Naive thymus-derived CD4-positive, alpha-beta T cell (primary cell): Measurements from ENCODE around the gene ABHD16A. TPM values are rescaled to one million over a fixed set of nuclear protein-coding genes. Genes with fewer than 3 reads are reported as not detected.
A peak's percentile ranks its signal among the peaks of the same experiment; 100 is the strongest.

Experiments
- ATAC-seq: fragments of 150-1000 bp; cut with Tn5 transposase; 2 replicates; pipeline ENCODE4 v1.10.0; 2021; ENCODE audit warnings: mild to moderate bottlenecking, moderate library complexity
- CTCF ChIA-PET: fragments of 350-600 bp; sonication (Branson Sonifier 250); formaldehyde crosslinking; loops from one replicate; lab custom pipeline; 2021; ENCODE audit warnings: antibody characterized with exemption; lab: Charles Lee
- POLR2A ChIA-PET: fragments of 350-600 bp; sonication (Branson Sonifier 250); formaldehyde crosslinking; loops from one replicate; lab custom pipeline; 2021; ENCODE audit warnings: antibody characterized with exemption, inconsistent platforms; lab: Charles Lee
- DNase-seq, 9 donors: peaks; one replicate each; pipeline versions ENCODE4 v3.0.0 to v3.0.0-alpha.2; 2020 to 2022; ENCODE audit warnings: mixed read lengths in 1 of 9
- H3K27ac ChIP-seq: one replicate; pipeline ENCODE4 v1.7.0; 2013; ENCODE audit warnings: mild to moderate bottlenecking, low read depth, low read length, moderate library complexity
- H3K27me3 ChIP-seq, 2 donors: one replicate each; pipeline ENCODE4 v1.7.0; 2013; ENCODE audit warnings: low read length in 2 of 2, mild to moderate bottlenecking in 2 of 2, moderate library complexity in 2 of 2; ENCODE audit not compliant: control insufficient read depth in 2 of 2, insufficient read depth in 2 of 2
- H3K36me3 ChIP-seq, 3 experiments: 1 replicate in 2 of 3; 2 replicates in 1 of 3; pipeline ENCODE4 v1.7.0; 2013; ENCODE audit warnings: low read length in 3 of 3, mild to moderate bottlenecking in 3 of 3, moderate library complexity in 1 of 3; ENCODE audit not compliant: insufficient read depth in 3 of 3, control insufficient read depth in 2 of 3
- H3K4me1 ChIP-seq, 2 donors: one replicate each; pipeline ENCODE4 v1.7.0; 2013; ENCODE audit warnings: low read length in 2 of 2, mild to moderate bottlenecking in 2 of 2, moderate library complexity in 1 of 2; ENCODE audit not compliant: control insufficient read depth in 2 of 2, insufficient read depth in 2 of 2
- H3K4me3 ChIP-seq: 2 replicates; pipeline ENCODE4 v1.7.0; 2013; ENCODE audit warnings: mild to moderate bottlenecking, low read length
- H3K9me3 ChIP-seq, 3 experiments: 1 replicate in 2 of 3; 2 replicates in 1 of 3; pipeline ENCODE4 v1.7.0; 2013; ENCODE audit warnings: low read length in 3 of 3; ENCODE audit not compliant: control insufficient read depth in 2 of 3
- H3K27ac Mint-ChIP-seq, 9 donors: one replicate each; pipeline ENCODE4 v1.8.0; 2020 to 2022; ENCODE audit warnings: mixed read lengths in 9 of 9, mild to moderate bottlenecking in 8 of 9, moderate library complexity in 5 of 9, inconsistent platforms in 2 of 9
- H3K27me3 Mint-ChIP-seq, 5 donors: one replicate each; pipeline ENCODE4 v1.8.0; 2021 to 2022; ENCODE audit warnings: mixed read lengths in 5 of 5, mild to moderate bottlenecking in 1 of 5
- H3K36me3 Mint-ChIP-seq, 5 donors: one replicate each; pipeline ENCODE4 v1.8.0; 2020 to 2022; ENCODE audit warnings: mixed read lengths in 5 of 5, mild to moderate bottlenecking in 3 of 5, inconsistent platforms in 1 of 5
- H3K4me1 Mint-ChIP-seq, 7 donors: one replicate each; pipeline ENCODE4 v1.8.0; 2020 to 2022; ENCODE audit warnings: mixed read lengths in 7 of 7, mild to moderate bottlenecking in 3 of 7, inconsistent platforms in 1 of 7
- H3K4me3 Mint-ChIP-seq, 10 donors: one replicate each; pipeline ENCODE4 v1.8.0; 2020 to 2022; ENCODE audit warnings: mild to moderate bottlenecking in 10 of 10, mixed read lengths in 10 of 10, moderate library complexity in 6 of 10, inconsistent platforms in 2 of 10
- H3K9me3 Mint-ChIP-seq, 11 donors: one replicate each; pipeline ENCODE4 v1.8.0; 2020 to 2022; ENCODE audit warnings: mixed read lengths in 11 of 11, mild to moderate bottlenecking in 4 of 11, inconsistent platforms in 1 of 11, moderate library complexity in 1 of 11
- intact Hi-C, 2 donors: fragments of 100-400 bp; cut with micrococcal nuclease; formaldehyde crosslinking; loops; one replicate each; pipeline ENCODE4 v1.15.1; 2023
- polyA plus RNA-seq, 2 donors: library from polyadenylated mRNA; unstranded; fragments of 300-500 nt; fragmentation: Illumina TruSeq; gene quantifications; one replicate each; pipeline ENCODE4 v1.2.3, GENCODE V29; 2021
- total RNA-seq, 6 experiments: library from RNA in 5 of 6; stranded (reverse) in 5 of 6; gene quantifications; 1 replicate in 5 of 6; 2 replicates in 1 of 6; pipeline ENCODE4 v1.2.3 and lab custom pipeline; 2021 to 2026

ABHD16A gene
- total and polyA plus RNA-seq, 7 experiments from 2014 or later: 31.1 to 71.7 (median 62.9) TPM

GRCh38 chr6:31697555-31697954 lies 5.6 kb downstream of the ABHD16A start:
- ATAC-seq: no peak
- Histone ChIP-seq H3K4me1 (peaks cover 21% of the 10 kb centered on the region in 2 donors), H3K27me3 (no peaks in the 10 kb centered on the region), H3K36me3 (peaks cover 10 to 59% (median 11%) of the 10 kb centered on the region in 3 experiments), H3K4me3 (no peak overlapping the region), H3K27ac (no peak overlapping the region), H3K9me3 (no peaks in the 10 kb centered on the region)
- ChIA-PET CTCF (interaction anchor here (1.0 kb wide), 1 partner anchor 146 kb away, joined by 3 read pairs; no protein-coding TSS in a partner anchor), POLR2A (no interaction called here)
- Mint-ChIP-seq H3K9me3 (no peaks in the 10 kb centered on the region), H3K27me3 (no peaks in the 10 kb centered on the region), H3K4me1 (peaks cover 26 to 42% (median 31%) of the 10 kb centered on the region in 7 donors), H3K27ac (peak overlapping the region; percentile 9 to 74 (median 41)), H3K36me3 (peaks cover 3 to 23% (median 11%) of the 10 kb centered on the region in 5 donors), H3K4me3 (peak overlapping the region in 3 of 10 donors; percentile 4 to 40 (median 8))
- no peak for DNase-seq
- intact Hi-C loops: no loop called here

- peaks cover 3 to 30% (median 12%) of the 10 kb centered on the region in 5 donors for H3K36me3 Mint-ChIP-seq
- H3K4me3 ChIP-seq: no peak overlapping the region
- ChIA-PET POLR2A (interaction anchor here (0.6 to 2.2 kb wide), 2 partner anchors 10 to 128 kb away, joined by 3 to 13 read pairs; partner anchors contain the start of gene ABHD16A), CTCF (no interaction called here)
- H3K9me3 ChIP-seq: no peaks in the 10 kb centered on the region
- peak overlapping the region in 1 of 9 donors; percentile 14 for H3K27ac Mint-ChIP-seq
- H3K27me3 ChIP-seq: no peaks in the 10 kb centered on the region
- no peak for DNase-seq
- intact Hi-C loops: no loop called here
- no peaks in the 10 kb centered on the region for H3K9me3 Mint-ChIP-seq
- no peaks in the 10 kb centered on the region for H3K4me1 ChIP-seq
- H3K4me3 Mint-ChIP-seq: no peak overlapping the region
- H3K36me3 ChIP-seq: peaks cover 10 to 79% (median 11%) of the 10 kb centered on the region in 3 experiments
- no peak overlapping the region for H3K27ac ChIP-seq
- no peaks in the 10 kb centered on the region for H3K27me3 Mint-ChIP-seq
- peaks cover 9 to 17% (median 12%) of the 10 kb centered on the region in 7 donors for H3K4me1 Mint-ChIP-seq
- ATAC-seq: no peak
Measured at GRCh38 chr6:31693535-31693934, 9.6 kb downstream of the ABHD16A start.

GRCh38 chr6:31692886-31693285 lies 10.2 kb downstream of the ABHD16A start:
- H3K27ac Mint-ChIP-seq: peak overlapping the region in 1 of 9 donors; percentile 48
- DNase-seq (no peak), ATAC-seq (no peak)
- H3K36me3 Mint-ChIP-seq: peaks cover 3 to 30% (median 10%) of the 10 kb centered on the region in 5 donors
- Histone ChIP-seq H3K27me3 (no peaks in the 10 kb centered on the region), H3K36me3 (peaks cover 11 to 86% (median 17%) of the 10 kb centered on the region in 3 experiments), H3K27ac (no peak overlapping the region), H3K9me3 (no peaks in the 10 kb centered on the region), H3K4me3 (no peak overlapping the region), H3K4me1 (no peaks in the 10 kb centered on the region)
- no peaks in the 10 kb centered on the region for H3K27me3 Mint-ChIP-seq
- no peaks in the 10 kb centered on the region for H3K9me3 Mint-ChIP-seq
- CTCF ChIA-PET: no interaction called here
- no peak overlapping the region for H3K4me3 Mint-ChIP-seq
- POLR2A ChIA-PET: interaction anchor here (1.4 to 2.2 kb wide), 2 partner anchors 10 to 40 kb away, joined by 3 to 13 read pairs; partner anchors contain the start of gene ABHD16A
- H3K4me1 Mint-ChIP-seq: peaks cover 5 to 13% (median 10%) of the 10 kb centered on the region in 7 donors
- intact Hi-C loops: no loop called here

- Mint-ChIP-seq H3K4me3 (no peak overlapping the region), H3K9me3 (no peaks in the 10 kb centered on the region), H3K27ac (peak overlapping the region in 1 of 9 donors; percentile 46), H3K4me1 (peaks cover 0 to 7% (median 5%) of the 10 kb centered on the region in 7 donors), H3K36me3 (peaks cover 3 to 32% (median 6%) of the 10 kb centered on the region in 5 donors), H3K27me3 (no peaks in the 10 kb centered on the region)
- ChIA-PET CTCF (no interaction called here), POLR2A (interaction anchor here (1.0 to 1.4 kb wide), 2 partner anchors 10 to 39 kb away, joined by 3 read pairs; partner anchors contain the start of gene ABHD16A)
- no peaks in the 10 kb centered on the region for H3K9me3 ChIP-seq
- DNase-seq: no peak
- no peaks in the 10 kb centered on the region for H3K27me3 ChIP-seq
- intact Hi-C loops: no loop called here
- no peak for ATAC-seq
- no peak overlapping the region for H3K27ac ChIP-seq
- peaks cover 11 to 87% (median 22%) of the 10 kb centered on the region in 3 experiments for H3K36me3 ChIP-seq
- no peaks in the 10 kb centered on the region for H3K4me1 ChIP-seq
- H3K4me3 ChIP-seq: no peak overlapping the region
Measured at GRCh38 chr6:31692353-31692752, 10.8 kb downstream of the ABHD16A start.

GRCh38 chr6:31691564-31692108 lies 11.5 kb downstream of the ABHD16A start:
- Histone ChIP-seq H3K4me1 (no peaks in the 10 kb centered on the region), H3K4me3 (no peak overlapping the region), H3K36me3 (peaks cover 8 to 87% (median 27%) of the 10 kb centered on the region in 3 experiments), H3K9me3 (no peaks in the 10 kb centered on the region), H3K27ac (no peak overlapping the region), H3K27me3 (no peaks in the 10 kb centered on the region)
- peaks cover 0 to 26% (median 5%) of the 10 kb centered on the region in 5 donors for H3K36me3 Mint-ChIP-seq
- ATAC-seq (no peak), DNase-seq (no peak)
- POLR2A ChIA-PET: interaction anchor here (1.0 to 1.4 kb wide), 2 partner anchors 11 to 38 kb away, joined by 3 read pairs; partner anchors contain the start of gene ABHD16A
- no peaks in the 10 kb centered on the region for H3K27me3 Mint-ChIP-seq
- peak overlapping the region in 1 of 9 donors; percentile 56 for H3K27ac Mint-ChIP-seq
- CTCF ChIA-PET: interaction anchor here (0.6 kb wide), 1 partner anchor 23 kb away, joined by 4 read pairs; the partner anchor contains the start of gene LY6G6D
- H3K4me1 Mint-ChIP-seq: peaks cover 0 to 6% (median 0%) of the 10 kb centered on the region in 7 donors
- no peak overlapping the region for H3K4me3 Mint-ChIP-seq
- no peaks in the 10 kb centered on the region for H3K9me3 Mint-ChIP-seq
- intact Hi-C loops: no loop called here

DNA sequence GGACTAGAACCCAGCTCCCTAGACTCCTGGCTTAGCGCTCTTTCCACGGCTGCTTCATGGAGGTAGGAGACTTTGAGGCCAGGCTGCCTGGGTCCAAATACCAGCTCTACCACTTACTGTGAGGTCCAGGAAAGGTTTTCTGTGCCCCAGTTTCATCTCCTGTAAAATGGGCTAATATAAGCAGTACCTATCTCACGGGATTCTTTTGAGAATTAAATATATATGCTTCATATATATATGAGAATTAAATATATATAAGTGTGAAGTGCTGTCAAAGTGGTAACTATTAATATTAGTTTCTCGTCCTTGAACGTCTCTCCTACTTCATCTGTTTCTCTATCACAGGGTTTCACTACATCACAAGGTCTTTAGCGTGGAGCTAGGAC lies 12.1 kb downstream of the ABHD16A start:
- ATAC-seq: no peak
- Mint-ChIP-seq H3K4me1 (peaks cover 0 to 6% (median 0%) of the 10 kb centered on the region in 7 donors), H3K4me3 (no peak overlapping the region), H3K9me3 (no peaks in the 10 kb centered on the region), H3K27ac (no peak overlapping the region), H3K27me3 (no peaks in the 10 kb centered on the region), H3K36me3 (peaks cover 0 to 30% (median 9%) of the 10 kb centered on the region in 5 donors)
- ChIA-PET CTCF (interaction anchor here (0.6 to 0.9 kb wide), 2 partner anchors 24 to 173 kb away, joined by 3 to 4 read pairs; partner anchors contain the start of gene LY6G6D), POLR2A (interaction anchor here (0.9 to 1.0 kb wide), 2 partner anchors 9 to 12 kb away, joined by 3 to 5 read pairs; partner anchors contain the start of gene ABHD16A)
- intact Hi-C loops: no loop called here
- no peak for DNase-seq
- Histone ChIP-seq H3K27ac (no peak overlapping the region), H3K4me1 (no peaks in the 10 kb centered on the region), H3K27me3 (no peaks in the 10 kb centered on the region), H3K4me3 (no peak overlapping the region), H3K9me3 (no peaks in the 10 kb centered on the region), H3K36me3 (peaks cover 8 to 87% (median 23%) of the 10 kb centered on the region in 3 experiments)
